Activated CD4-positive, alpha-beta T cell treated with anti-CD3 and anti-CD28 coated beads for 36 hours (primary cell): ENCODE results near the gene UBA52. TPM values are rescaled to one million over a fixed set of nuclear protein-coding genes. Genes with fewer than 3 reads are reported as not detected.
"Not testable (repeated sequence)": the region's sequence is repeated elsewhere in the genome, so short reads cannot be mapped to it uniquely, and the experiment has no call there.

Experiments
- ATAC-seq: fragments of 200-7000 bp; cut with Tn5 transposase; one replicate; pipeline ENCODE4 v1.10.0; 2021; ENCODE audit warnings: mild to moderate bottlenecking, moderate library complexity
- CTCF ChIA-PET: fragments of 350-600 bp; sonication (Branson Sonifier 250); formaldehyde crosslinking; loops from one replicate; lab custom pipeline; 2021; ENCODE audit warnings: antibody characterized with exemption; lab: Charles Lee
- POLR2A ChIA-PET: fragments of 350-600 bp; sonication (Branson Sonifier 250); formaldehyde crosslinking; loops from one replicate; lab custom pipeline; 2021; ENCODE audit warnings: antibody characterized with exemption, inconsistent platforms; lab: Charles Lee
- DNase-seq: peaks from one replicate; pipeline ENCODE4 v3.0.0-alpha.2; 2020
- H3K27ac Mint-ChIP-seq: one replicate; pipeline ENCODE4 v1.8.0; 2021; ENCODE audit warnings: mixed read lengths
- H3K27me3 Mint-ChIP-seq: one replicate; pipeline ENCODE4 v1.8.0; 2021; ENCODE audit warnings: mixed read lengths
- H3K36me3 Mint-ChIP-seq: one replicate; pipeline ENCODE4 v1.8.0; 2021; ENCODE audit warnings: low read depth, mixed read lengths
- H3K4me1 Mint-ChIP-seq: one replicate; pipeline ENCODE4 v1.8.0; 2021; ENCODE audit warnings: mixed read lengths
- H3K4me3 Mint-ChIP-seq: one replicate; pipeline ENCODE4 v1.8.0; 2021; ENCODE audit warnings: mild to moderate bottlenecking, moderate library complexity, mixed read lengths
- H3K9me3 Mint-ChIP-seq: one replicate; pipeline ENCODE4 v1.8.0; 2021; ENCODE audit warnings: low read depth, mixed read lengths
- intact Hi-C, 2 experiments: fragments of 100-400 bp; cut with DNase I in 1 of 2; cut with micrococcal nuclease in 1 of 2; formaldehyde crosslinking; loops; one replicate each; pipeline versions ENCODE4 v1.14.2 to v1.15.1; 2022 to 2024; cut with DNase I, micrococcal nuclease
- total RNA-seq, 2 experiments: library from RNA; stranded (reverse); gene quantifications; one replicate each; pipeline ENCODE4 v1.2.3, GENCODE V29; 2021

Gene UBA52
- total RNA-seq, 2 experiments from 2014 or later: 1,703 to 2,296 TPM

DNA sequence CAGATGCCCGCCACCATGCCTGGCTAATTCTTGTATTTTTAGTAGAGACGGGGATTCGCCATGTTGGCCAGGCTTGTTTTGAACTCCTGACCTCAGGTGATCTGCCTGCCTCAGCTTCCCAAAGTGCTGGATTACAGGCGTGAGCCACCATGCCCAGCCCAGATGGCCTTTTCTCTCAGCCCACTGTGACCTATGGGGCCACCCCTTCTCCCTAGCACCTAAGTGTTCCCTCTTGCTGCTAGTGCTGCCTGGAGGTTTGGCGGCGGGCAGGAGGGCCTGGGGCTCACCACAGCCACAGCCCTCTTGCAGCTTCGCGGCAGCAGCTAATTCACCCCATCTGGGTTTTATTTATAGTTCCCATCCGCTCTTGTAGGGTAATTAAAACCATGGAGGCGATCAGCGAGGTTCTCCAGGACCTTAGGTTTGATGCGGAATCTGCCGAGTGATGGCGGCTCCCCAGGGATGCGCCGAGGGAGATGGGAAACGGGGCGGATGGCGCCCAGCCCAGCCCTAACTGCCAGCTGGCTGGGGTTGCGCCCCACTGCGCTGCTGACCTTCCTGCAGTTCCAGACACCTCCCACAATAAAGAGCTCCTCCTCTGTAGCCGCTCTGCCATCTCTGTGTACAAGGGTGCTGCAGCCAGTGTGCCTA lies 20.2 kb downstream of the UBA52 start:
- CTCF ChIA-PET: interaction anchor here (0.7 to 1.4 kb wide), 3 partner anchors 11 to 255 kb away, joined by 3 to 5 read pairs (median 5); no protein-coding TSS in a partner anchor
- peaks cover 32% of the 10 kb centered on the region for H3K4me1 Mint-ChIP-seq

DNA sequence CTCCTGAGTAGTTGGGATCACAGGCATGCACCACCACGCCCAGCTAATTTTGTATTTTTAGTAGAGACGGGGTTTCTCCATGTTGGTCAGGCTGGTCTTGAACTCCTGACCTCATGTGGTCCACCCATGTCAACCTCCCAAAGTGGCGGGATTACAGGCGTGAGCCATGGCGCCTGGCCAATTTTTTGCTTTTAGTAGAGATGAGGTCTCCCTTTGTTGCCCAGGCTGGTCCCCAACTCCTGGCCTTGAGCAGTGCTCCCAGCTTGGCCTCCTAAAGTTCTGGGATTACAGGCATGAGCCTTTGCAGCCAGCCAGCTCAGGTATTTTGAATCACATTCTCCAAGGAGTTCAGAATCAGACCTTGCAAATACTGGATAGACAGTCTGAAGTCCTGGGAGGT lies 21.1 kb downstream of the UBA52 start:
- DNase-seq, ATAC-seq, H3K27ac Mint-ChIP-seq, H3K4me3 Mint-ChIP-seq, H3K9me3 Mint-ChIP-seq, H3K27me3 Mint-ChIP-seq: not testable (repeated sequence)
- intact Hi-C loops: loop anchor here (5.0 to 10.0 kb wide), 3 partner anchors 85 to 255 kb away; no protein-coding TSS in a partner anchor
- H3K4me1 Mint-ChIP-seq: peaks cover 30% of the 10 kb centered on the region
- ChIA-PET CTCF (interaction anchor here (0.6 to 1.4 kb wide), 9 partner anchors 35 to 371 kb away, joined by 3 to 5 read pairs (median 3); no protein-coding TSS in a partner anchor), POLR2A (interaction anchor here (0.6 kb wide), 1 partner anchor 22 kb away, joined by 3 read pairs; no protein-coding TSS in a partner anchor)
- peaks cover 13% of the 10 kb centered on the region for H3K36me3 Mint-ChIP-seq

More for the DNA sequence above, 20.2 kb downstream of the UBA52 start:
- H3K27ac Mint-ChIP-seq: no peak overlapping the region
- no peak for ATAC-seq
- DNase-seq: no peak
- POLR2A ChIA-PET: interaction anchor here (0.6 kb wide), 1 partner anchor 88 kb away, joined by 3 read pairs; no protein-coding TSS in a partner anchor
- H3K9me3 Mint-ChIP-seq: no peaks in the 10 kb centered on the region
- no peak overlapping the region for H3K4me3 Mint-ChIP-seq
- peaks cover 13% of the 10 kb centered on the region for H3K36me3 Mint-ChIP-seq
- intact Hi-C loops: loop anchor here (5.0 to 10.0 kb wide), 3 partner anchors 85 to 255 kb away; no protein-coding TSS in a partner anchor
- peaks cover 3% of the 10 kb centered on the region for H3K27me3 Mint-ChIP-seq

DNA sequence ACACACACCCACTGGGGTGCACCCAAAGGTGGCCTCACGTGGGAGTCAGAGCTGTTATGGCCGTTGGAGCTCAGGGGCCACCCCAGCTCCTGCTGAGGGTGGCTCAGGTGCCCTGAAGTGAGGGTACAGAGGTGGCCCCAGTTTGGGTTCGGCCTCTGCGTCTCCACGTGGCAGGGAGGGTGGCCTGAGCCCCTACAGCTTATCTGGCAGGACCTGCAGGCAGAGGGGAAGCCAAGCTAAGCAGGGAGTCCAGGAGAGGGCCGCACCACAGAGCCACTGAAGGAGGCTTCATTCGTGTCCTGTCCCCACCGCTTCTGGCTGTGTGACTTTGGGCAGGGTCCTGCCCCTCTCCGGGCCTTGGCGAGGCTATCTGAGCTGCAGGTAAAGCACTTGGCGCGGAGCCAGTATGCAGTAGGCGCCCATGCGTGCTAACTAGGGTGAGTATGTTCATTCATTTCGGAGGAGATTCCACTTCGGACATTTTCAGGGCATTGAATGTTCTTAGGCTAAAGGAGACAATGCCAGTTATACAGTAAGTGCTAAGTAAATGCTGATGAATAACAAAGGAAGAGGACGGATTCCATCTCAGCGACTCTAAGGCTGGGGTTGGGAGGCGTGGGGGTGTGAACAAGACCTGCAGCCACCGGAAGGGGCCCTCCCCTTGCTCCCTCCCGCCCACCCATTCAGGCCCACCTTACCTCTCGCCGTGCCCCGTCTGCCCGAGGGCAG lies 21.9 kb downstream of the UBA52 start:
- H3K4me1 Mint-ChIP-seq: peaks cover 23% of the 10 kb centered on the region
- intact Hi-C loops: loop anchor here (1.0 to 10.0 kb wide), 10 partner anchors 43 to 326 kb away; partner anchors contain the start of genes COPE (in 1 of the 2), DDX49 (in 1 of the 2), ELL (in 1 of the 2) and KLHL26 (in 1 of the 2)
- ChIA-PET CTCF (interaction anchor here (0.5 to 1.4 kb wide), 16 partner anchors 30 to 552 kb away, joined by 3 to 8 read pairs (median 3); partner anchors contain the start of gene ELL), POLR2A (interaction anchor here (0.5 to 1.7 kb wide), 3 partner anchors 22 to 245 kb away, joined by 3 to 4 read pairs (median 4); partner anchors contain the start of genes ELL and UBA52)
- peaks cover 13% of the 10 kb centered on the region for H3K36me3 Mint-ChIP-seq
- peak overlapping the region; percentile 34 for H3K4me3 Mint-ChIP-seq
- DNase-seq (peak; percentile 39), ATAC-seq (no peak)
- peak overlapping the region; percentile 10 for H3K27ac Mint-ChIP-seq
- no peaks in the 10 kb centered on the region for H3K9me3 Mint-ChIP-seq
- H3K27me3 Mint-ChIP-seq: peaks cover 3% of the 10 kb centered on the region

DNA sequence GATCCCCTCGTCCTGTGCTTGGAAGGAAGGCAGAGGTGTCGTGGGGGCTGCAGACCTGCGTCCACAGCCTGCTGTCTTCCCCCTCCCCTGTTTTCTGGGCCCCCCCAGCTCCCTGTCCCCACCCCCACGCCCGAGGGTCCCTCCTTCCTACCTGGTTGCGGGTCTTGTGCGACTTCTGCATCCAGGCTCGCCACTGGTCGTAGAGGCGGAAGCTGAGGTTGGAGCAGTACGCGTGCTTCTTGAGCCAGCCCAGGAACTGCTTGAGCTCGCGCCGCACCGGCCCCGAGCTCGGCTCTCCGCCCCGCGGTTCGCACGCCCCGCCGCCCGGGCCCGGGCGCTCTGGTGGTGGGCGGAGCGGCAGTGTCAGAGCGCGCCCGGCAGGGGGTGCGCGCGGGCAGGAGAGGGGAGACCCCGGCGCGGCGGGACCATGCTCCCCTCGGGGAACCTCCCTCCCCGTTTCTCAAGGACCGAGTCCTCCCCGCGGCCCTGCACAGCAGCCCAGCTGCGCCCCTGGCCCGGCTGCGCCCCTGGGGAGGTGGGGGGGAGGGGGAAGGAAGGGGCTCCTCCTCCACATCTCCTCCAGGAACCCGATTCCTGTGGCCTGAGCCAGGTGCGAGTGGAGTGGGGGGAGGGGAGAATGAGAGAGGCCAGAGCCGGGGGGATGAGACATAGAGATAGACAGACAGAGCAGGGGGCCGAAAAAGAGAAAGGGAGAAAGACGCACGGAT lies 22.6 kb downstream of the UBA52 start:
- Mint-ChIP-seq H3K27ac (peak overlapping the region; percentile 56), H3K9me3 (no peaks in the 10 kb centered on the region), H3K27me3 (peaks cover 3% of the 10 kb centered on the region), H3K36me3 (peaks cover 13% of the 10 kb centered on the region), H3K4me1 (peaks cover 23% of the 10 kb centered on the region), H3K4me3 (peak overlapping the region; percentile 72)
- CTCF ChIA-PET: interaction anchor here (0.5 to 1.4 kb wide), 9 partner anchors 30 to 405 kb away, joined by 3 to 8 read pairs (median 3); partner anchors contain the start of gene ELL
- peak; percentile 72 for ATAC-seq
- DNase-seq: peak; percentile 87
- POLR2A ChIA-PET: interaction anchor here (0.8 to 1.7 kb wide), 2 partner anchors 23 to 73 kb away, joined by 4 read pairs; partner anchors contain the start of genes ELL and UBA52
- intact Hi-C loops: loop anchor here (1.0 to 10.0 kb wide), 10 partner anchors 42 to 325 kb away; partner anchors contain the start of genes COPE (in 1 of the 2), DDX49 (in 1 of the 2), ELL (in 1 of the 2) and KLHL26 (in 1 of the 2)

DNA sequence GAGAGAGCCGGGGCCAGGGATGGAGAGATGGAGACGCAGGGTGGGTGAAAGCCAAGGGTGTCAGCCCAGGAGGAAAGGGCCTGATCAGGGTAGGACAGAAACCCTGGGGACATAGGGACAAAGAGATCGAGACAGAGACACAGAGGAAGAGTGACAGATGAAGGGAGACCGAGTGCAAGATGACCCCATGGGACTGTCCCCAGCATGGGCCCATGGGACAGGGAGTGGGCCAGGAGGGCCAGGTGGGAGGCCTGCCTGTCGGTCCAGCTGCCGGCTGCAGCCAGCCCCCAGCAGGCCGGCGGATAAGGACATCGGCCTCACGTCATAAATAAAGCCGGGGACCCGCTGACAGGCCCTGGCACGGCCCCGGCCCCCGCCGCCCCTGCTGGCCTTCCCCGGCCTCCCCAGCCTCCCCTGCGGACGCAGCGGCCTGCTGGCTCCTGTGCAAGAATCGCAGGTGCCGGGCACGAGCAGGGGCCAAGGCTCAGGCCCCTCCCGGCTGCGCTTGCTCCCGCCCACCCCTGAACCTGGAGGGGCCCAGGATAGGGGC lies 23.2 kb downstream of the UBA52 start:
- H3K27me3 Mint-ChIP-seq: peaks cover 3% of the 10 kb centered on the region
- intact Hi-C loops: loop anchor here (1.0 to 10.0 kb wide), 11 partner anchors 41 to 324 kb away; partner anchors contain the start of genes COMP (in 1 of the 2), COPE (in 1 of the 2), DDX49 (in 1 of the 2) and ELL (in 1 of the 2)
- H3K9me3 Mint-ChIP-seq: no peaks in the 10 kb centered on the region
- peaks cover 10% of the 10 kb centered on the region for H3K36me3 Mint-ChIP-seq
- ATAC-seq (no peak), DNase-seq (no peak)
- POLR2A ChIA-PET: interaction anchor here (1.7 kb wide), 1 partner anchor 23 kb away, joined by 4 read pairs; the partner anchor contains the start of gene UBA52
- H3K4me1 Mint-ChIP-seq: peaks cover 19% of the 10 kb centered on the region
- H3K27ac Mint-ChIP-seq: peak overlapping the region; percentile 56
- CTCF ChIA-PET: interaction anchor here (0.9 to 1.4 kb wide), 7 partner anchors 29 to 369 kb away, joined by 3 to 8 read pairs (median 5); partner anchors contain the start of gene ELL
- H3K4me3 Mint-ChIP-seq: peak overlapping the region; percentile 72

DNA sequence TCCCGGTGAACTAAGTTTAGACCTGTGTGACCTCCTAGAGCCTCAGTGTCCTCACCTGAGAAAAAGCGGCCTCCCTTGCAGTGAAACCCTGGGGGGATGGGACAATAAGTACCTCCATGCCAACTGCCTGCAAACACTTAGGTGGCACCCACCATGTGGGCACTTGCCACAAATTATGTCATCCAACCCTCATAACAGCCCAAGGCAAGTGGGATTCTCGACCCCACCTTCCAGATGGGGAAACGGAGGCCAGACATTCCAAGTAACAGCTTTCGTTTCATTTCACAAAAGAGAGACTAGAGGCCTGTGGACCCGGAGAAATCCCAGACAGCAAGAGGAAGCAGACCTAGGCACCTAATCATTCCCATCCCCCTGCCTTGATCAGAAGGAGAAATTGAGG lies 23.8 kb downstream of the UBA52 start:
- intact Hi-C loops: loop anchor here (2.0 to 10.0 kb wide), 3 partner anchors 41 to 197 kb away; partner anchors contain the start of genes COMP (in 1 of the 2) and KLHL26 (in 1 of the 2)
- CTCF ChIA-PET: interaction anchor here (0.9 to 1.1 kb wide), 2 partner anchors 72 to 255 kb away, joined by 3 to 5 read pairs; no protein-coding TSS in a partner anchor
- no peak for DNase-seq
- no peak overlapping the region for H3K4me3 Mint-ChIP-seq
- ATAC-seq: no peak
- peaks cover 15% of the 10 kb centered on the region for H3K4me1 Mint-ChIP-seq
- H3K27ac Mint-ChIP-seq: no peak overlapping the region
- H3K36me3 Mint-ChIP-seq: peaks cover 7% of the 10 kb centered on the region
- POLR2A ChIA-PET: no interaction called here
- H3K27me3 Mint-ChIP-seq: peaks cover 3% of the 10 kb centered on the region
- H3K9me3 Mint-ChIP-seq: no peaks in the 10 kb centered on the region

DNA sequence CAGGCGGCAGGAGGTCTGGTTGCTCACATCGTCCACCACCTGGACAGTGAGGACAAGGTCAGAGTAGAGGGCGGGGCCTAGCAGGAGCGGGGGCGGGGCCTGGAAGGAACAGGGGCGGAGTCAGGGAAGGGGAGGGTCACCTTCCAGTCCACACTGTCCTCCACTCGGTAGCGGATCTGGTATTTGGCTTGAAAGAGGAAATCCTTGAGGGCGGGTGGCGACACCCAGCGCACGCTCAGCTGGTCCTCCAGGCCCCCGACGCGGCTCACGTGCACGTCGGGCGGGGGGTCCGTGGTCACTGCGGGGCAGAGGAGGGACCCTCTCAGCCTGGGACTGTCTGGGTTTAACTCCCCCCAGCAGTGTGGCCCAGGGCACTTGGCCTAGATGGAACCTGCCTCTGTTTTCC lies 25.1 kb downstream of the UBA52 start:
- Mint-ChIP-seq H3K9me3 (no peaks in the 10 kb centered on the region), H3K27ac (no peak overlapping the region), H3K27me3 (peaks cover 3% of the 10 kb centered on the region), H3K36me3 (no peaks in the 10 kb centered on the region), H3K4me1 (peaks cover 12% of the 10 kb centered on the region), H3K4me3 (no peak overlapping the region)
- ChIA-PET POLR2A (interaction anchor here (0.6 kb wide), 1 partner anchor 235 kb away, joined by 3 read pairs; no protein-coding TSS in a partner anchor), CTCF (interaction anchor here (0.9 kb wide), 1 partner anchor 56 kb away, joined by 3 read pairs; no protein-coding TSS in a partner anchor)
- peak; percentile 49 for DNase-seq
- ATAC-seq: no peak
- intact Hi-C loops: loop anchor here (5.0 to 10.0 kb wide), 2 partner anchors 188 to 196 kb away; partner anchors contain the start of gene COMP (in 1 of the 2)

DNA sequence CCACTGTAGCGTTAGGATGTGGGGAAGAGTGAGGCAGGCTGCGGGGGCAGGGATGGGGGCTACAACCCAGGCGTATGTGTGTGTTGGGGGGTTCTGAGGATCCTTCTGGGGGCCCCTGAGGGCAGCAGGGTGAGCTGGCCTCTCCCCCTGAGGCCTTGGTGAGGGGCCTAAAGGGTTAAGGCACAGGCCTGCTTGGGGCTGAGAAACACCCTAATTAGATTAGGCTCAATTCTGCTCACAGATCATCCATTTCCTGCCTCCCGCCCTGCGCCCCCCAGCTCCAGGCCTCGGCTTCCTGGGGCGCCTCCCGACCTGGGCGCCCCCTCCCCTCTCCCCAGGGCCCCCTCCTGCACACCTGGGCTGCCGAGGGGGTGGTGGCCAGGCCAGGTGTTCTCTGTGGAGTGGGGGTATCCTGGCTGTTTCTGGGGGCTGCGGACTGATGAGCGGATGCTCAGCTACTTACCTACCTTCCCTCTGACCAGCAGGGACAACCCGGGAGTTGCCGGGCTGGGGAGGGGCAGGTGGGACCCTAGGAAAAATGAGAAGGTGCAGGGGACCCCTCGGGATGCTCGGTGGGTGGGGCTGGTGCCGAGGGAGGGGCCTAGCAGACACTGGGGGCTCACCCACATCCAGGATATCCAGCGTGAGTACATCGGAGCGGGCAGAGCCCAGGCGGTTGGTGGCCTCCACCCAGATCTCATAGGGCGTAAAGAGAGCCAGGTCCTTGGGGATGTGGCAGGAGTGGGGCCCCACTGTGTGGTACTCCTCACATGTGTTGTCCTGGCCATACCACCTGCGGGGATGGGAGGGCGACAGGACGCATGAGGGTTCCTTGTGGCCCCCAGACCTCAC lies 26.4 kb downstream of the UBA52 start:
- DNase-seq (no peak), ATAC-seq (no peak)
- intact Hi-C loops: loop anchor here (5.0 to 10.0 kb wide), 2 partner anchors 187 to 194 kb away; partner anchors contain the start of gene COMP (in 1 of the 2)
- H3K4me1 Mint-ChIP-seq: peaks cover 13% of the 10 kb centered on the region
- POLR2A ChIA-PET: no interaction called here
- H3K27ac Mint-ChIP-seq: no peak overlapping the region
- peaks cover 11% of the 10 kb centered on the region for H3K27me3 Mint-ChIP-seq
- H3K4me3 Mint-ChIP-seq: no peak overlapping the region
- H3K36me3 Mint-ChIP-seq: no peaks in the 10 kb centered on the region
- H3K9me3 Mint-ChIP-seq: no peaks in the 10 kb centered on the region
- CTCF ChIA-PET: interaction anchor here (0.6 kb wide), 1 partner anchor 10 kb away, joined by 3 read pairs; no protein-coding TSS in a partner anchor

DNA sequence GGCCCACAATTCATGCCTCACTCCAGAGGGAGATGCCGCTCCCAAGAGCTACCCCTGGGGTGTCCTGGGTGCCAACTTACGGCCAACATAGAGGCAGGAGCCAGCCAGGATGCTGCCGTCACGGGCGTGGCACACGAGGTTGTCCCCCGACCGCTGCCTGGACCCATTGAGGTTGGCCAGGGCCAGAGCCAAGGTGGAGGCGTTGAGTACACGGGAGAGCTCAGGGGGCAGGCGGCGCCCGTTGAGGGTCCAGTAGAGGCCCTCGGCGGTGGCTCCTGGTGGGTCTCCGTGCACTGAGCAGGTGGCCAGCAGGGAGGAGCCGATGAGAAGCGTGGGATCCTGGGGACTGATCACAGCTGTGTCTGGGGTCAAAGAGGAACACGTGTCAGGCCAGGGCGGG lies 27.8 kb downstream of the UBA52 start:
- intact Hi-C loops: loop anchor here (5.0 to 10.0 kb wide), 2 partner anchors 185 to 193 kb away; partner anchors contain the start of gene COMP (in 1 of the 2)
- DNase-seq: no peak
- no peaks in the 10 kb centered on the region for H3K36me3 Mint-ChIP-seq
- H3K27me3 Mint-ChIP-seq: peaks cover 17% of the 10 kb centered on the region
- H3K9me3 Mint-ChIP-seq: no peaks in the 10 kb centered on the region
- ATAC-seq: no peak
- H3K4me3 Mint-ChIP-seq: no peak overlapping the region
- CTCF ChIA-PET: interaction anchor here (0.7 kb wide), 1 partner anchor 176 kb away, joined by 3 read pairs; no protein-coding TSS in a partner anchor
- POLR2A ChIA-PET: no interaction called here
- peaks cover 11% of the 10 kb centered on the region for H3K4me1 Mint-ChIP-seq
- H3K27ac Mint-ChIP-seq: no peak overlapping the region
